GM19397 (cell line): ENCODE results near the gene HSFX1.
"Not testable (repeated sequence)": the region's sequence is repeated elsewhere in the genome, so short reads cannot be mapped to it uniquely, and the experiment has no call there.

ENCODE experiments used
- ATAC-seq: cut with Tn5 transposase; IDR thresholded peaks from one replicate; pipeline ENCODE4 v1.9.1; 2021; ENCODE audit warnings: mild to moderate bottlenecking, moderate library complexity; ENCODE audit not compliant: unreplicated experiment

HSFX1 gene, protein sequence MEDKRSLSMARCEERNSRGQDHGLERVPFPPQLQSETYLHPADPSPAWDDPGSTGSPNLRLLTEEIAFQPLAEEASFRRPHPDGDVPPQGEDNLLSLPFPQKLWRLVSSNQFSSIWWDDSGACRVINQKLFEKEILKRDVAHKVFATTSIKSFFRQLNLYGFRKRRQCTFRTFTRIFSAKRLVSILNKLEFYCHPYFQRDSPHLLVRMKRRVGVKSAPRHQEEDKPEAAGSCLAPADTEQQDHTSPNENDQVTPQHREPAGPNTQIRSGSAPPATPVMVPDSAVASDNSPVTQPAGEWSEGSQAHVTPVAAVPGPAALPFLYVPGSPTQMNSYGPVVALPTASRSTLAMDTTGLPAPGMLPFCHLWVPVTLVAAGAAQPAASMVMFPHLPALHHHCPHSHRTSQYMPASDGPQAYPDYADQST

DNA sequence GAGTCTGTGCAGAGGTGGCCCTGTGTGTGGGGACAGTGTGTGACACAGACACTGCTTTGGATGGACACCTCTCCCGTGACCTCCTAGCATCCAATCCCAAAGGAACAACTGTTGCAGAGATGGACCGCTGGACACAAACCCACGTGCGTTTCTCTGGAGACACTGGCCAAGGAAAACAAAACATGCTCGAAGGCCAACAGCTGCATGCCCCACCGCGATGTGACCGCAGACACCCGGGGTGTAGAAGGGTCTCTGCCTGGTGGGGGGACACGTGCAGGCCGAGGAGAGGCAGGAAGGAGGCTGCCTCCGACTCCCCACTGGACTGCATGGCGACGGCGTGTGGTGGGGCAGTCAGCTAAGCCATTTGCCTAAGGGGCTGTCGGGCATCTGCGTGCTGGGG, at the start of gene HSFX1:
HSFX1 (plus strand) TSS at position 301 of the 400 bp plus-strand sequence. CDS start 614 bp downstream, outside the sequence.
- not testable (repeated sequence) for ATAC-seq

DNA sequence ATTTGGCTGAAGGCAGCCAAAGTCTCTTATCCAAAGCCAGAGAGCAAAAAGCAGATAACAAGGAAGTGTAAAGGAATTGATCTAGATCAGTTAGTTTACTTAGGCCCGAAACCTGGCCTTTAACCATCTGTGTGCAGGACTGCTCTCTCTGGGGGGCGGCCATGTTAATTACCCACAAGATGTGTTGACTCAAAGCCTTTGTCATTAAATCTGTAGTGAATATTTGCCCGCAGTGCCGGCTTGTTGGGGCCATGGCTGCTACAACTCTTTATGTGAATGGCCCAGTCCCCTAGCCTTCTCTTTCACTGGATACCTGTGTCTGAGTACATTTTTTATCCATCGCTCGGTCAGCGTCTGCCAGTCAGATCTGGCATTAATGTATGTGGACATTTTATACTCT, 46.6 kb upstream of the HSFX1 start:
- ATAC-seq = not testable (repeated sequence)

GRCh38 chrX:149742269-149742668, 31.6 kb upstream of the HSFX1 start:
- not testable (repeated sequence) for ATAC-seq

- ATAC-seq = not testable (repeated sequence)
These were observed 27.4 kb upstream of the HSFX1 start for GRCh38 chrX:149746390-149747007.

DNA sequence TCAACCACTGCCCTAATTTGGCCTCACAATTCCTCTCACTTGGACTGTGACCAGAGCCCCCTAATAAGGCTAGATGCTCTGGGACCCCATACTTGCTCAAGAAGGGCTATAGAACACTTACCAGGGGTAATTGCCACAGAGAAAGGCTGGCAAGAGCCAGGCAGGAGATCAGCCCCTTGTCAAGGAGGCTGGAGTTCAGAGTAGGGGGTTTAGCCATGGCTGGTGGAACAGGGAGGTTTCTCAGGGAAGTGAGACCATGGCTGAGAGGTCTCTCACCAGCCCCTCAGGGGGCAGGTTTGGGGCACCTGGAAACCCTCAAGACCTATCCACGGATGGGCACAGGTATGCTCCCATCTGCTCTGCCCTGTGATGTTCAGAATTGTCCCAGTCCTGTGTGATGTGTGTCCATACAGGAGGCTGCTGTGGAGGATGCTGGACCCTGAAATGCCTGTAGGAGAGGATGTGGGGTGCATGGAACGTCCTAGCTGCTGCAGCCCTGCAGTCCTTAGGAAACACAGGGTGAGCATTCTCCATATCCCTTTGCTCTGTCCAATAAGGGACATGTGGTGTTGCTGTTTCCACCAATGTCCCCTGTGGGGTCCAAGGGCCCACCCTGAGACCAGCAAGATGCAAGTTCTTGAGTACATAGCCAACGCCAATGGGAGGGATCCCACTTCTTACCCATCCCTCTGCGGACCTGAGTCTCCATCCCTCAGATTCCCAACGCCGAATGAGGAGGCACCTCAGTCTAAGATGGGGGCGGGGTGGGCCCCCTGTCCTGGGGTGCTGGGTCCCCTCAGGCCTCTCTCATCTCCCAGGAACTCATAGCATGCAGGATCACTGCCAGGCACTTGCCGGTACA, 16.4 kb upstream of the HSFX1 start:
- no peak for ATAC-seq

- ATAC-seq = no peak
These were observed 15.7 kb upstream of the HSFX1 start for GRCh38 chrX:149758068-149758714.

DNA sequence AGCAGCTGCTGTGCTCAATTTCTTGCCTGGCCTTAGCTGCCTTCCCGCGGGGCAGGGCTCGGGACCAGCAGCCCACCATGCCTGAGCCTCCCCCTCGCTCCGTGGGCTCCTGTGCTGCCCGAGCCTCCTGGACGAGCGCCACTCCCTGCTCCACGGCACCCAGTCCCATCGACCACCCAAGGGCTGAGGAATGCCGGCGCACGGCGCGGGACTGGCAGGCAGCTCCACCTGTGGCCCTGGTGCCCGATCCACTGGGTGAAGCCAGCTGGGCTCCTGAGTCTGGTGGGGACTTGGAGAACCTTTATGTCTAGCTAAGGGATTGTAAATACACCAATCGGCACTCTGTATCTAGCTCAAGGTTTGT, 15.2 kb upstream of the HSFX1 start:
- not testable (repeated sequence) for ATAC-seq

- no peak for ATAC-seq
These were observed 14.0 kb upstream of the HSFX1 start for GRCh38 chrX:149759824-149760223.

- no peak for ATAC-seq
These were observed 12.9 kb upstream of the HSFX1 start for GRCh38 chrX:149760965-149761364.

GRCh38 chrX:149761858-149762674, 11.8 kb upstream of the HSFX1 start:
- not testable (repeated sequence) for ATAC-seq

GRCh38 chrX:149762696-149763614, 10.9 kb upstream of the HSFX1 start:
- ATAC-seq = no peak

GRCh38 chrX:149770344-149770743, 3.5 kb upstream of the HSFX1 start:
- not testable (repeated sequence) for ATAC-seq

DNA sequence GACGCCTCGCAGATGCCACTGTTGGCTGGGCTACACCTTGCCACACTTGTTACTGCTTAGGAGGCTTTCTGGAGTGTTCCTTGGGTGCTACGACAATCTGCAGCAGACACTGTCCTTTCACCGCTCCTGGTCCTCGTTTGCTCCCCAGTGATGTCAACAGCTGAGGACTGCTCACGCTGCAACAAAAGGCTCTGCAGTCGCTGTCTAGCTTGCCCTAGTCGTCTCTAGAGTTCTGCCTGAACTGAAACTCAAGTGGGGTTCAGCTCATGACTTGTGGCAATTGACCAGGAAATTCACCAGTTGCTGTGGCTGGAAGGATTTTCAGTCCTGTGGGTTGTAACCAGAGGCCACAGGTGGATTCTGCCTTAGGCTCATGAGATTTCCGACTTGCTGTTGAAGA, 842 bp upstream of the HSFX1 start:
- not testable (repeated sequence) for ATAC-seq

DNA sequence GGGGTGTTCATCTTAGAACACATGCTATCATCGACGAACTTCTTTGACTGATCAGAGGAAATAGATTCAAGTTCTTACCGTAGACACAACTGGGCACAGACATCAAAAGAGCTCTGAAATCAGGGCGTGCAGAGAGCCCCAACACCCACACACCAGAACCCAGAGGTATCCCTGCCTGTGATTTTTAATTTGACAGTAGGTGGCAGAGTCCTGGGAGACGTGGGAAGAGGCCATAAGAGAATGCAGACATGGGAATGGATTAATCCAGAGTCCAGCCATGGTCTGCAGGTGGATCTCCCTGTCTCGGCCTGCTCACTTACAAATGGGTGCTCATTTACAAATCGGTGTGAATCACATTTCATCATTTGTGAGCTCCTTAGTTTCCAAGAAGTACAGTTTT, 4.1 kb downstream of the HSFX1 start:
- not testable (repeated sequence) for ATAC-seq

GRCh38 chrX:149781727-149782126, 7.9 kb downstream of the HSFX1 start, which contains the start of gene MAGEA9:
Gene MAGEA9, plus strand, starts transcription at chrX:149781930. Its CDS starts 4,281 bp downstream, at chrX:149786211.
- not testable (repeated sequence) for ATAC-seq

DNA sequence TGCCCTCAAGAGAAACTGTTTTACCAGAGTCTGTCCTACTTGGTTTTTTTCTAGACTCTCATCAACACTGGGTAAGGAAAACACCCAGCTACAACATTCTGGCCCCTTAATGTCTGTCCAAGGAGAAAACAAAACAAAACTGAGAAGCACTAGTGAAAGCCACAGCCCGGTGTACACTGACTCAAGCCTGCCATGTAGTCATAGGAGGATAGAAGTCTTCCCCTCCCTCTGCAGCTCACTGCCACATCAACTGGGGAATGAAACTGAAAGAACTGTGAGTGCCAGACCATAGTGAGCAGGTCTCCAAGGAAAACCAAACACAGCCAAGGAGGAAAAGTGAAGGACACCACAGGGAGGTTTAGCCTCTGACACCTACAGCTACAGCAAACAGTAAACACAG, 21.7 kb downstream of the HSFX1 start:
- peak; percentile 96 for ATAC-seq

GRCh38 chrX:149799095-149799714, 25.3 kb downstream of the HSFX1 start:
- ATAC-seq = no peak

GRCh38 chrX:149799938-149800337, 26.1 kb downstream of the HSFX1 start:
- no peak for ATAC-seq
